ENCODE measurements around the gene NUPR1. TPM values are rescaled to one million over a fixed set of nuclear protein-coding genes. Genes with fewer than 3 reads are reported as not detected.
"Not testable (repeated sequence)": the region's sequence is repeated elsewhere in the genome, so short reads cannot be mapped to it uniquely, and the experiment has no call there.

Gene NUPR1
- total and polyA plus RNA-seq, 2 of the 13 experiments (the other 11 are each of a cell fraction or from before 2014, with no cell fraction given), result 18.0 to 25.6 TPM

DNA sequence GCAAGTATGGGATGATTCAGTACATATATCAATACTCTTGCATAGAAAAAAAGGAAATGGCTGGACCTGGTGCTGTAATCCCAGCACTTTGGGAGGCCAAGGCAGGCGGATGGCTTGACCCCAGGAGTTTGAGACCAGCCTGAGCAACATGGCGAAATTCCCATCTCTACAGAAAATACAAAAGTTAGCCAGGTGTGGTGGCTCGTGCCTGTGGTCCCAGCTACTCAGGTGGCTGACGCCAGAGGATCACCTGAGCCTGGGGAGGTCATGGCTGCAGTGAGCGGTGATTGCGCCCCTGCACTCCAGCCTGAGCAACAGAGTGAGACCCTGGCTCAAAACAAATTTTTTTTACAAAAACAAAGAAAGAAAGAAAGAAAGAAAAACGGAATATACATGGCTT is 7.9 kb upstream of the NUPR1 start:
- no peak for TF ChIP-seq ATM (IDR thresholded peaks at IDR 0.05; ENCODE audit: borderline replicate concordance)
- TF ChIP-seq MXD4 (CRISPR knock-in tag; IDR thresholded peaks at IDR 0.05), result no peak
- TF ChIP-seq MYC (CRISPR knock-in tag; IDR thresholded peaks at IDR 0.05; ENCODE audit: borderline replicate concordance), result no peak
- TF ChIP-seq, protein P1, sequence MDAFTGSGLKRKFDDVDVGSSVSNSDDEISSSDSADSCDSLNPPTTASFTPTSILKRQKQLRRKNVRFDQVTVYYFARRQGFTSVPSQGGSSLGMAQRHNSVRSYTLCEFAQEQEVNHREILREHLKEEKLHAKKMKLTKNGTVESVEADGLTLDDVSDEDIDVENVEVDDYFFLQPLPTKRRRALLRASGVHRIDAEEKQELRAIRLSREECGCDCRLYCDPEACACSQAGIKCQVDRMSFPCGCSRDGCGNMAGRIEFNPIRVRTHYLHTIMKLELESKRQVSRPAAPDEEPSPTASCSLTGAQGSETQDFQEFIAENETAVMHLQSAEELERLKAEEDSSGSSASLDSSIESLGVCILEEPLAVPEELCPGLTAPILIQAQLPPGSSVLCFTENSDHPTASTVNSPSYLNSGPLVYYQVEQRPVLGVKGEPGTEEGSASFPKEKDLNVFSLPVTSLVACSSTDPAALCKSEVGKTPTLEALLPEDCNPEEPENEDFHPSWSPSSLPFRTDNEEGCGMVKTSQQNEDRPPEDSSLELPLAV (CRISPR knock-in tag; conservative IDR thresholded peaks at IDR 0.05; ENCODE audit: low read depth), result no peak
- H2AFZ ChIP-seq (ENCODE audit: low read length), result no peak overlapping the region
- no peaks in the 10 kb centered on the region for H3K79me2 ChIP-seq (ENCODE audit: insufficient read depth, low read length)
- CTCF ChIA-PET (ENCODE audit: low intra/inter-chr PET ratio, low total read pairs), result no interaction called here
- peaks cover 0 to 14% of the 10 kb centered on the region in 2 experiments; a peak in 1 of 5 replicates for H3K27me3 ChIP-seq (ENCODE audit: control insufficient read depth in 1 of 2, insufficient read depth in 2 of 2, low read length in 2 of 2)
- DNase-seq (ENCODE audit: low spot score) (no peak), ATAC-seq (no peak), FAIRE-seq (no peak)
- no peak overlapping the region for H3K4me3 ChIP-seq (replicated peaks in 1 of 3; ENCODE audit: insufficient read depth in 1 of 3, low read depth in 2 of 3, low read length in 3 of 3)
- no peak overlapping the region for H3K9ac ChIP-seq (ENCODE audit: insufficient read depth, low read depth, low read length)
- 53% methylated on average over 7 of the region's 7 CpGs for WGBS (ENCODE audit: low lambda C conversion rate)
- POLR2A ChIA-PET, result no interaction called here
- H3K36me3 ChIP-seq (replicated peaks in 1 of 2; ENCODE audit: control insufficient read depth in 1 of 2, insufficient read depth in 2 of 2, low read length in 2 of 2), result no peaks in the 10 kb centered on the region
- no peaks in the 10 kb centered on the region for H4K20me1 ChIP-seq (ENCODE audit: insufficient read depth, low read length)
- intact Hi-C loops (cut with micrococcal nuclease; ENCODE audit: unreplicated experiment) (loop anchor here (10.0 kb wide), 1 partner anchor 68 kb away; the partner anchor contains the start of gene SULT1A1), in situ Hi-C loops (cut with HindIII; ENCODE audit: extremely low pct_ligation_motif_present, low pct_unique_long_range_greater_than_20kb) (no loop called here)
- no peaks in the 10 kb centered on the region for H3K9me3 ChIP-seq (ENCODE audit: low read length)
- peaks cover 42% of the 10 kb centered on the region for H3K4me1 ChIP-seq (ENCODE audit: insufficient read depth, low read length)
- no peak overlapping the region for H3K4me2 ChIP-seq (ENCODE audit: low read depth, low read length)
- no peak overlapping the region for H3K27ac ChIP-seq (ENCODE audit: extremely low read length, insufficient read depth, low read length)
- no TSS peak for BruUV-seq (replicated peaks)

DNA sequence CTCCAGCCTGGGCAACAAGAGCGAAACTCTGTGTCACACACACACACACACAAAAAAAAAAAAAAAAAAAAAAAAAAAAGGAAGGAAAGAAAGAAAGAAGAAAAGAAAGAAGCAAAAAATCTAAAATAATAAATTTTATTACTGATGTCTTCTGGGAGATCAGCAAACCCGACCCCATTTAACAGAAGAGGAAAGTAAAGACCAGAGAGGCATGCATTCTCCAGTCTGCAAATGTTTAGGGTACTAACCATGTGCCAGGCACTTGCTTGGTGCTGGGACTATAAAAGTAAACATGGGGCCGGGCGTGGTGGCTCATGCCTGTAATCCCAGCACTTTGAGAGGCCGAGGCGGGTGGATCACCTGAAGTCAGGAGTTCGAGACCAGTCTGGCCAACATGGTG is 7.2 kb upstream of the NUPR1 start:
- CTCF ChIA-PET (ENCODE audit: low intra/inter-chr PET ratio, low total read pairs); H2AFZ ChIP-seq (ENCODE audit: low read length); H3K27ac ChIP-seq (ENCODE audit: extremely low read length, insufficient read depth, low read length); ATAC-seq; FAIRE-seq; H3K36me3 ChIP-seq (replicated peaks in 1 of 2; ENCODE audit: control insufficient read depth in 1 of 2, insufficient read depth in 2 of 2, low read length in 2 of 2); in situ Hi-C loops (cut with HindIII; ENCODE audit: extremely low pct_ligation_motif_present, low pct_unique_long_range_greater_than_20kb); H3K9ac ChIP-seq (ENCODE audit: insufficient read depth, low read depth, low read length); H3K4me3 ChIP-seq (replicated peaks in 1 of 3; ENCODE audit: insufficient read depth in 1 of 3, low read depth in 2 of 3, low read length in 3 of 3); POLR2A ChIA-PET; H3K79me2 ChIP-seq (ENCODE audit: insufficient read depth, low read length); DNase-seq (ENCODE audit: low spot score); H4K20me1 ChIP-seq (ENCODE audit: insufficient read depth, low read length); H3K9me3 ChIP-seq (ENCODE audit: low read length); H3K4me2 ChIP-seq (ENCODE audit: low read depth, low read length); BruUV-seq (replicated peaks): not testable (repeated sequence)
- H3K27me3 ChIP-seq (ENCODE audit: control insufficient read depth in 1 of 2, insufficient read depth in 2 of 2, low read length in 2 of 2), result peaks cover 0 to 14% of the 10 kb centered on the region in 2 experiments; a peak in 1 of 5 replicates
- intact Hi-C loops (cut with micrococcal nuclease; ENCODE audit: unreplicated experiment), result loop anchor here (10.0 kb wide), 1 partner anchor 69 kb away; the partner anchor contains the start of gene SULT1A1
- WGBS (ENCODE audit: low lambda C conversion rate), result 68% methylated on average over 7 of the region's 7 CpGs
- peaks cover 49% of the 10 kb centered on the region for H3K4me1 ChIP-seq (ENCODE audit: insufficient read depth, low read length)
- TF ChIP-seq ZNF629 (CRISPR knock-in tag; conservative IDR thresholded peaks at IDR 0.05), result peak; percentile 79
- TF ChIP-seq ZNF3 (CRISPR knock-in tag; IDR thresholded peaks at IDR 0.05), result peak; percentile 77
